Measurements from ENCODE around the gene OR2F2.

GRCh38 chr7:143967398-143967797 is 32.4 kb downstream of the OR2F2 start:
- no peak for TF ChIP-seq POLR2AphosphoS5 (IDR thresholded peaks at IDR 0.05; ENCODE audit: borderline replicate concordance, low read depth, low read length)
- TF ChIP-seq EZH2 (IDR thresholded peaks at IDR 0.05): no peak
- no peak for TF ChIP-seq FOXP2 (optimal IDR thresholded peaks at IDR 0.05; ENCODE audit: control extremely low read depth, extremely low read length, insufficient read depth)
